HEK293 (cell line): Measurements from ENCODE around the gene GCNT1.

Experiments used
- CTCF ChIA-PET: fragments of 350-600 bp; formaldehyde crosslinking; extraction: SDS; loops from one replicate; lab custom pipeline; 2021; ENCODE audit warnings: antibody characterized with exemption; lab: Yijun Ruan, JAX
- POLR2A ChIA-PET: fragments of 300-600 bp; formaldehyde crosslinking; extraction: SDS; loops from one replicate; lab custom pipeline; 2020; ENCODE audit warnings: antibody characterized with exemption, inconsistent platforms; lab: Yijun Ruan, JAX
- H3K27ac ChIP-seq: fragments of 200-500 bp; sonication (Bioruptor generic); 2 replicates; pipeline ENCODE4 v1.5.1; 2014; ENCODE audit warnings: low read depth, low read length, control low read depth, inconsistent platforms; ENCODE audit errors: extremely low read depth
- H3K36me3 ChIP-seq, 2 experiments: fragments of 200-500 bp in 1 of 2; sonication (Bioruptor generic) in 1 of 2; 1 replicate in 1 of 2; 2 replicates in 1 of 2; pipeline ENCODE4 v1.5.1; 2014 to 2017; ENCODE audit warnings: inconsistent platforms in 2 of 2, low read length in 2 of 2; ENCODE audit not compliant: control insufficient read depth in 2 of 2, insufficient read depth in 1 of 2
- H3K4me1 ChIP-seq: fragments of 200-500 bp; sonication (Bioruptor generic); 2 replicates; pipeline ENCODE4 v1.5.1; 2014; ENCODE audit warnings: mild to moderate bottlenecking, low read length, inconsistent platforms; ENCODE audit not compliant: control insufficient read depth, insufficient read depth
- H3K4me3 ChIP-seq: 2 replicates; pipeline ENCODE4 v1.5.1; 2011; ENCODE audit warnings: low read depth, mild to moderate bottlenecking, control low read depth, low read length, moderate library complexity
- H3K9me3 ChIP-seq: fragments of 200-500 bp; sonication (Bioruptor generic); 2 replicates; pipeline ENCODE4 v1.5.1; 2014; ENCODE audit warnings: low read depth, low read length, inconsistent platforms; ENCODE audit not compliant: control insufficient read depth, insufficient read depth
- BCL11B ChIP-seq: fragments of 450-650 bp; formaldehyde crosslinking; IDR thresholded peaks from 2 replicates; pipeline ENCODE4 v1.5.1; 2016; ENCODE audit warnings: low read depth, missing biosample characterization, missing genetic modification characterization
- KLF7 ChIP-seq: fragments of 450-650 bp; formaldehyde crosslinking; IDR thresholded peaks from 2 replicates; pipeline ENCODE4 v1.5.1; 2016; ENCODE audit warnings: missing biosample characterization, missing genetic modification characterization, borderline replicate concordance
- KLF9 ChIP-seq: fragments of 450-650 bp; formaldehyde crosslinking; IDR thresholded peaks from 2 replicates; pipeline ENCODE4 v1.5.1; 2016; ENCODE audit warnings: missing biosample characterization, missing genetic modification characterization, low read depth
- OSR2 ChIP-seq: fragments of 450-650 bp; formaldehyde crosslinking; IDR thresholded peaks from 2 replicates; pipeline ENCODE4 v1.5.1; 2016; ENCODE audit warnings: missing biosample characterization, missing genetic modification characterization
- PRDM6 ChIP-seq: fragments of 450-650 bp; formaldehyde crosslinking; IDR thresholded peaks from 2 replicates; pipeline ENCODE4 v1.5.1; 2017; ENCODE audit warnings: missing biosample characterization, missing genetic modification characterization
- REST ChIP-seq: fragments of 450-650 bp; formaldehyde crosslinking; IDR thresholded peaks from 2 replicates; pipeline ENCODE4 v1.5.1; 2016; ENCODE audit warnings: missing biosample characterization, missing genetic modification characterization
- ZNF155 ChIP-seq: fragments of 450-650 bp; formaldehyde crosslinking; IDR thresholded peaks from 2 replicates; pipeline ENCODE4 v1.5.1; 2016; ENCODE audit warnings: missing biosample characterization, missing genetic modification characterization
- ZNF621 ChIP-seq: fragments of 450-650 bp; formaldehyde crosslinking; IDR thresholded peaks from 2 replicates; pipeline ENCODE4 v1.5.1; 2017; ENCODE audit warnings: missing biosample characterization, missing genetic modification characterization
- ZNF626 ChIP-seq: fragments of 450-650 bp; sonication (Bioruptor Pico); formaldehyde crosslinking; IDR thresholded peaks from 2 replicates; pipeline ENCODE4 v1.5.1; 2018; ENCODE audit warnings: missing biosample characterization, missing genetic modification characterization, inconsistent platforms
- ZNF677 ChIP-seq: fragments of 450-650 bp; IDR thresholded peaks from 2 replicates; pipeline ENCODE4 v1.5.0; 2018; ENCODE audit warnings: missing biosample characterization, mild to moderate bottlenecking, missing genetic modification characterization, moderate library complexity

Gene GCNT1

GRCh38 chr9:76553680-76554079 lies 94.7 kb downstream of the GCNT1 start:
- ChIA-PET CTCF (no interaction called here), POLR2A (no interaction called here)
- TF ChIP-seq OSR2 (tag by site-specific recombination) = no peak
- no peak for TF ChIP-seq ZNF155 (tag by site-specific recombination)
- no peak for TF ChIP-seq ZNF626 (tag by site-specific recombination)
- no peak for TF ChIP-seq KLF7 (tag by site-specific recombination)
- TF ChIP-seq ZNF677 = no peak
- no peak for TF ChIP-seq PRDM6 (tag by site-specific recombination)
- no peak for TF ChIP-seq KLF9 (tag by site-specific recombination)
- TF ChIP-seq ZNF621 = no peak
- no peak for TF ChIP-seq REST (tag by site-specific recombination)
- TF ChIP-seq BCL11B (tag by site-specific recombination) = no peak
- no peaks in the 10 kb centered on the region for H3K36me3 ChIP-seq
- no peak overlapping the region for H3K27ac ChIP-seq
- H3K9me3 ChIP-seq = no peaks in the 10 kb centered on the region
- no peak overlapping the region for H3K4me3 ChIP-seq
- H3K4me1 ChIP-seq = no peaks in the 10 kb centered on the region
